Neural progenitor cell (in vitro differentiated cells): Measurements from ENCODE around the gene CHADL. TPM values are rescaled to one million over a fixed set of nuclear protein-coding genes. Genes with fewer than 3 reads are reported as not detected.

Experiments
- DNase-seq: peaks from one replicate; pipeline ENCODE4 v3.0.0-alpha.2; 2016; ENCODE audit warnings: low spot score
- H2AFZ ChIP-seq: fragments of 200-600 bp; sonication (generic); replicated peaks from 2 replicates; pipeline ENCODE4 v1.6.1; 2016; ENCODE audit warnings: antibody characterized with exemption
- H3F3A ChIP-seq: fragments of 200-600 bp; sonication (generic); 2 replicates; pipeline ENCODE4 v1.6.1; 2016; ENCODE audit warnings: antibody characterized with exemption, low read depth
- H3K27ac ChIP-seq: fragments of 200-600 bp; sonication (generic); 2 replicates; pipeline ENCODE4 v1.5.1; 2016; ENCODE audit warnings: mild to moderate bottlenecking
- H3K27me3 ChIP-seq: fragments of 200-600 bp; sonication (generic); 2 replicates; pipeline ENCODE4 v1.6.1; 2016; ENCODE audit warnings: mild to moderate bottlenecking, moderate library complexity
- H3K36me3 ChIP-seq: fragments of 200-600 bp; sonication (generic); 2 replicates; pipeline ENCODE4 v1.5.1; 2016
- H3K4me1 ChIP-seq: fragments of 200-600 bp; sonication (generic); 2 replicates; pipeline ENCODE4 v1.6.1; 2016; ENCODE audit warnings: mixed run types
- H3K4me2 ChIP-seq: fragments of 200-600 bp; sonication (generic); 2 replicates; pipeline ENCODE4 v1.6.1; 2016
- H3K4me3 ChIP-seq: fragments of 200-600 bp; sonication (generic); 2 replicates; pipeline ENCODE4 v1.5.1; 2016
- H3K79me2 ChIP-seq: fragments of 200-600 bp; sonication (generic); 2 replicates; pipeline ENCODE4 v1.6.1; 2016; ENCODE audit warnings: low read depth
- H3K9ac ChIP-seq: fragments of 200-600 bp; sonication (generic); 2 replicates; pipeline ENCODE4 v1.6.1; 2016
- H3K9me3 ChIP-seq: fragments of 200-600 bp; sonication (generic); 2 replicates; pipeline ENCODE4 v1.5.1; 2016; ENCODE audit warnings: low read depth
- H4K20me1 ChIP-seq: fragments of 200-600 bp; sonication (generic); 2 replicates; pipeline ENCODE4 v1.6.1; 2016; ENCODE audit warnings: low read depth
- H3K27ac Mint-ChIP-seq: 3 replicates; pipeline ENCODE4 v1.8.0; 2021; ENCODE audit warnings: mixed read lengths
- H3K27me3 Mint-ChIP-seq: 2 replicates; pipeline ENCODE4 v1.8.0; 2022; ENCODE audit warnings: low read depth, mild to moderate bottlenecking, inconsistent platforms, moderate library complexity, mixed read lengths; ENCODE audit not compliant: insufficient read depth
- H3K36me3 Mint-ChIP-seq: 3 replicates; pipeline ENCODE4 v1.8.0; 2021; ENCODE audit warnings: mixed read lengths
- H3K4me1 Mint-ChIP-seq: 3 replicates; pipeline ENCODE4 v1.8.0; 2021; ENCODE audit warnings: mixed read lengths
- H3K4me3 Mint-ChIP-seq: 3 replicates; pipeline ENCODE4 v1.8.0; 2021; ENCODE audit warnings: mild to moderate bottlenecking, moderate library complexity, mixed read lengths
- H3K9me3 Mint-ChIP-seq: 3 replicates; pipeline ENCODE4 v1.8.0; 2020; ENCODE audit warnings: mixed read lengths
- EZH2 ChIP-seq: fragments of 200-600 bp; sonication (generic); IDR thresholded peaks from 2 replicates; pipeline ENCODE4 v1.6.1; 2017; ENCODE audit warnings: antibody characterized with exemption, mild to moderate bottlenecking, moderate library complexity
- EZH2phosphoT487 ChIP-seq: fragments of 200-600 bp; sonication (generic); IDR thresholded peaks from 2 replicates; pipeline ENCODE4 v1.6.1; 2017; ENCODE audit warnings: antibody characterized with exemption
- total RNA-seq: library from RNA; depleted of rRNA; stranded (reverse); fragments of >200 nt; gene quantifications from 2 replicates; pipeline ENCODE4 v1.2.3, GENCODE V29; 2015; ENCODE audit warnings: low replicate concordance
- TF ChIP-seq, protein P1 (sequence below): fragments of 200-600 bp; sonication (generic); IDR thresholded peaks from 2 replicates; pipeline ENCODE4 v1.5.1; 2017; ENCODE audit warnings: antibody characterized with exemption, mild to moderate bottlenecking

Gene CHADL
- total RNA-seq, 1 donor from 2014 or later: not detected

DNA sequence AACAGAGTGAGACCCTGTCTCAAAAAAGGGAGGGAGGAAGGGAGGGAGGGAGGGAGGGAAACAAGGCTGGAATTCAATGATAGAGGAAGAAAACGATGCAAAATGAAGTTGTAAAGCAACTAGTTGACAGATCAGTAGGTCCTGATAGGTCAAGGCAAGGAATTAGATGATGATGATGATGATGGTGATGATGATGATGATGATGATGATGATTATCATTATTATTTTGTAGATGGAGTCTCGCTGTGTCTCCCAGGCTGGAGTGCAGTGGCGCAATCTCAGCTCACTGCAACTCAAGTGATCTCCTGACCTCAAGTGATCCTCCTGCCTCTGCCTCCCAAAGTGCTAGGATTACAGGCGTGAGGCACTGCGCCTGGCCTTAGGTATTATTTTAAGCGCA, 46.9 kb downstream of the CHADL start:
- TF ChIP-seq EZH2phosphoT487 (no peak), EZH2 (no peak)
- TF ChIP-seq, protein P1, sequence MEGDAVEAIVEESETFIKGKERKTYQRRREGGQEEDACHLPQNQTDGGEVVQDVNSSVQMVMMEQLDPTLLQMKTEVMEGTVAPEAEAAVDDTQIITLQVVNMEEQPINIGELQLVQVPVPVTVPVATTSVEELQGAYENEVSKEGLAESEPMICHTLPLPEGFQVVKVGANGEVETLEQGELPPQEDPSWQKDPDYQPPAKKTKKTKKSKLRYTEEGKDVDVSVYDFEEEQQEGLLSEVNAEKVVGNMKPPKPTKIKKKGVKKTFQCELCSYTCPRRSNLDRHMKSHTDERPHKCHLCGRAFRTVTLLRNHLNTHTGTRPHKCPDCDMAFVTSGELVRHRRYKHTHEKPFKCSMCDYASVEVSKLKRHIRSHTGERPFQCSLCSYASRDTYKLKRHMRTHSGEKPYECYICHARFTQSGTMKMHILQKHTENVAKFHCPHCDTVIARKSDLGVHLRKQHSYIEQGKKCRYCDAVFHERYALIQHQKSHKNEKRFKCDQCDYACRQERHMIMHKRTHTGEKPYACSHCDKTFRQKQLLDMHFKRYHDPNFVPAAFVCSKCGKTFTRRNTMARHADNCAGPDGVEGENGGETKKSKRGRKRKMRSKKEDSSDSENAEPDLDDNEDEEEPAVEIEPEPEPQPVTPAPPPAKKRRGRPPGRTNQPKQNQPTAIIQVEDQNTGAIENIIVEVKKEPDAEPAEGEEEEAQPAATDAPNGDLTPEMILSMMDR: no peak
- Mint-ChIP-seq H3K27me3 (peaks cover 11% of the 10 kb centered on the region), H3K4me3 (no peak overlapping the region)

DNA sequence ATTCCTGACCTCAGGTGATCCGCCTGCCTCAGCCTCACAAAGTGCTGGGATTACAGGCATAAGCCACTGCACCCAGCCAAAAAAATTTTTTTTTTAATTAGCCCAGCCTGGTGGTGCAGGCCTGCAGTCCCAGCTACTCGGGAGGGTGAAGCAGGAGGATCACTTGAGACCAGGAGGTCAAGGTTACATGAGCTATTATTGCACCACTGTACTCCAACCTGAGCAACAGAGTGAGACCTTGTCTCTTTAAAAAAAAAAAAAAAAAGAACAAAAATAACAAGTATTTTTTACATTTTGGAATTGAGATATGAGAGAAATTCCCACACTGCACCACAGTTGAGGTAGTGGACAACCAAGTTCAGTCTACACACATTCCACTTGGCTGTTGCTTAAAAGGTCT, 49.3 kb downstream of the CHADL start:
- no peak overlapping the region for H3K4me3 Mint-ChIP-seq
- no peak overlapping the region for H3K27ac Mint-ChIP-seq
- H3K79me2 ChIP-seq: no peaks in the 10 kb centered on the region

More for the DNA sequence above, 46.9 kb downstream of the CHADL start:
- no peak for DNase-seq
- Mint-ChIP-seq H3K4me1 (peaks cover 7% of the 10 kb centered on the region), H3K9me3 (no peaks in the 10 kb centered on the region), H3K27ac (no peak overlapping the region), H3K36me3 (no peaks in the 10 kb centered on the region)
- peaks cover 40% of the 10 kb centered on the region for H3K27me3 ChIP-seq
- H4K20me1 ChIP-seq: no peaks in the 10 kb centered on the region
- H3K4me2 ChIP-seq: no peak overlapping the region
- no peaks in the 10 kb centered on the region for H3K9me3 ChIP-seq
- H3K27ac ChIP-seq: no peak overlapping the region
- H2AFZ ChIP-seq: no peak overlapping the region
- no peaks in the 10 kb centered on the region for H3K4me1 ChIP-seq
- no peak overlapping the region for H3K4me3 ChIP-seq
- H3F3A ChIP-seq: peaks cover 21% of the 10 kb centered on the region
- H3K9ac ChIP-seq: no peak overlapping the region
- no peaks in the 10 kb centered on the region for H3K36me3 ChIP-seq
- no peaks in the 10 kb centered on the region for H3K79me2 ChIP-seq

DNA sequence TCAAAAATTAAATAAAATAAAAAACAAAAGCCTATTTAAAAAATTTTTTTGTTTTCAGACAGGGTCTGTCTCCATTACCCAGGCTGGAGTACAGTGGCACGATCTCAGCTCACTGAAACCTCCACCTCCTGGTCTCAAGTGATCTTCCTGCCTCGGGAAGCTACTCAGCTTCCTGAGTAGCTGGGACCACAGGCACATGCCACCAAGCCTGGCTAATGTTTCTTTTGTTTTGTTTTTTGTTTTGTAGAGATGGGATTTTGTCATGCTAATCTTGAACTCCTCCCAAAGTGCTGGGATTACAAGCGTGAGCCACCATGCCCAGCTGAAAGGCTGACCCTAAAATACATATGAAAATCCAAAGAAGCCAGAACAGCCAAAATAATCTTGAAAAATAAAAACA, 56.1 kb downstream of the CHADL start:
- H3F3A ChIP-seq: peaks cover 24% of the 10 kb centered on the region
- no peaks in the 10 kb centered on the region for H3K9me3 Mint-ChIP-seq
- TF ChIP-seq EZH2phosphoT487 (no peak), EZH2 (no peak)
- TF ChIP-seq, protein P1: no peak
- no peaks in the 10 kb centered on the region for H3K4me1 ChIP-seq
- DNase-seq: no peak
- no peak overlapping the region for H3K9ac ChIP-seq
- H2AFZ ChIP-seq: no peak overlapping the region
- no peaks in the 10 kb centered on the region for H3K9me3 ChIP-seq
- H3K79me2 ChIP-seq: no peaks in the 10 kb centered on the region
- peaks cover 8% of the 10 kb centered on the region for H3K36me3 Mint-ChIP-seq
- H3K4me3 Mint-ChIP-seq: no peak overlapping the region
- H3K36me3 ChIP-seq: no peaks in the 10 kb centered on the region
- no peak overlapping the region for H3K27ac ChIP-seq
- no peaks in the 10 kb centered on the region for H3K27me3 ChIP-seq
- peaks cover 2% of the 10 kb centered on the region for H3K27me3 Mint-ChIP-seq
- H3K27ac Mint-ChIP-seq: no peak overlapping the region
- no peak overlapping the region for H3K4me3 ChIP-seq
- H3K4me1 Mint-ChIP-seq: no peaks in the 10 kb centered on the region
- peaks cover 6% of the 10 kb centered on the region for H4K20me1 ChIP-seq
- no peak overlapping the region for H3K4me2 ChIP-seq

More for the DNA sequence above, 49.3 kb downstream of the CHADL start:
- Histone ChIP-seq H3K4me2 (no peak overlapping the region), H3K36me3 (no peaks in the 10 kb centered on the region), H3K4me1 (no peaks in the 10 kb centered on the region), H3K27me3 (peaks cover 19% of the 10 kb centered on the region), H3F3A (peaks cover 1% of the 10 kb centered on the region), H3K9me3 (no peaks in the 10 kb centered on the region), H3K4me3 (no peak overlapping the region), H4K20me1 (no peaks in the 10 kb centered on the region), H2AFZ (no peak overlapping the region), H3K27ac (no peak overlapping the region), H3K9ac (no peak overlapping the region)
- Mint-ChIP-seq H3K27me3 (peaks cover 1% of the 10 kb centered on the region), H3K4me1 (no peaks in the 10 kb centered on the region), H3K36me3 (no peaks in the 10 kb centered on the region), H3K9me3 (no peaks in the 10 kb centered on the region)
- TF ChIP-seq EZH2phosphoT487 (no peak), EZH2 (no peak)
- TF ChIP-seq, protein P1: no peak
- DNase-seq: no peak
